ENCODE measurements around the gene MMP7.

The MMP7 gene

DNA sequence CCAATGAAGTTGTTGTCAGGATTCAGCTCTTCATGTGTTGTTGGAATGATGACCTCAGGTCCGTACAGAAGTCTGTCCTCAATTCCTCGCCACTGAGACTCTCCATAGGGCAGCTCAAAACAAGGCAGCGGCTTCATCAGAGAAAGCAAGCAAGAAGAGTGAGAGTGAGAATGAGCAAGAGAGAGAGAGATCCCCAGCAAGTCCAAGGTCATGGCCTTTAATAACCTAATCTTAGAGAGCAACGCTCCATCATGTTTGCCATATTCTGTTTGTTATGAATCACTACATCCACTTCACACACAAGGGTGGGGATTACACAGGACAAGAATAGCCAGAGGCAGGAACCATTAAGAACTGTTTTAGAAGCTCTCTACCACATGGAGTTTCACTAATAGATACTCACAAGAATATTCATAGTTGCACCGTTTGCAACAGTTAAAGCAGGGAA, 23.3 kb upstream of the MMP7 start:
- H3K4me3 ChIP-seq (ENCODE audit: low read depth, low read length) = no peak overlapping the region
- TF ChIP-seq, protein P1, sequence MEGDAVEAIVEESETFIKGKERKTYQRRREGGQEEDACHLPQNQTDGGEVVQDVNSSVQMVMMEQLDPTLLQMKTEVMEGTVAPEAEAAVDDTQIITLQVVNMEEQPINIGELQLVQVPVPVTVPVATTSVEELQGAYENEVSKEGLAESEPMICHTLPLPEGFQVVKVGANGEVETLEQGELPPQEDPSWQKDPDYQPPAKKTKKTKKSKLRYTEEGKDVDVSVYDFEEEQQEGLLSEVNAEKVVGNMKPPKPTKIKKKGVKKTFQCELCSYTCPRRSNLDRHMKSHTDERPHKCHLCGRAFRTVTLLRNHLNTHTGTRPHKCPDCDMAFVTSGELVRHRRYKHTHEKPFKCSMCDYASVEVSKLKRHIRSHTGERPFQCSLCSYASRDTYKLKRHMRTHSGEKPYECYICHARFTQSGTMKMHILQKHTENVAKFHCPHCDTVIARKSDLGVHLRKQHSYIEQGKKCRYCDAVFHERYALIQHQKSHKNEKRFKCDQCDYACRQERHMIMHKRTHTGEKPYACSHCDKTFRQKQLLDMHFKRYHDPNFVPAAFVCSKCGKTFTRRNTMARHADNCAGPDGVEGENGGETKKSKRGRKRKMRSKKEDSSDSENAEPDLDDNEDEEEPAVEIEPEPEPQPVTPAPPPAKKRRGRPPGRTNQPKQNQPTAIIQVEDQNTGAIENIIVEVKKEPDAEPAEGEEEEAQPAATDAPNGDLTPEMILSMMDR (IDR thresholded peaks at IDR 0.05; ENCODE audit: low read depth, low read length, missing control alignments) = no peak
- DNase-seq (ENCODE audit: low read depth) = no peak

DNA sequence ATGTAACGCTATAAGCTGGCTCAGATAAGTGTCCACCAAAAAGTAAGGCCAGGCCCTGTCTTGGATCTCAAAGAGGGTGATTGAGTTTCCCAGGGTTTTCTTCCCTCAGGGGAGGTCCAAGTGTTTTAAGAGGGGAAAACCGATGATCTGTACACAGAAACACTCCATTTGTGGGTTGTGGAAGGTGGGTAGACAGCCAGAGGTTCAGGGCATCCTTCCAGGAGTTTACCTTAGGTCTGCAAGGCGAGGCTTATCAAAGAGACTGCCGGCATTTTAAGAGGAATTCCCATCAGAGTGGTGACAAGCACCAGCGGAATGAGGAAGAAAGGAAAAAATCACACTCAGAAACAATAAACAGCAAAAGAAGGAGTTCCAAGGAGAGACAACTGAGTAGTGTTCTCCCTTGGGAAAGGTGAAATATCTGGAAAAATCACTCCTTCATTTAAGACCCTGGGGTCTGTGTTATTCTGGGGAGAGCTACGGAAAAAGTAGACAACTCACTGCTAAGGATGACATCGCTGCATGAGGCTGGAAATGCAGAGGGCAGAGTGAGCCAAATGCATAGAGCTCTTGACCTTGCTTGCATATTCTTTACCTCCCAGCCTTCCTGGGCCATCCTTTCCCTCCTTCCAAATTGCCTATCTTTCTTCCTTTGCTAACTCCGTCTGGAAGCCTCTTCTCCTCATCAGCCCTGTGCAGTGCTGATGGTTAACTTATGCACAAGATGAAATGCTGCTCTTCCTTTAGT, 22.1 kb upstream of the MMP7 start:
- no peak overlapping the region for H3K4me3 ChIP-seq (ENCODE audit: low read depth, low read length)
- no peak for DNase-seq (ENCODE audit: low read depth)
- TF ChIP-seq, protein P1 (IDR thresholded peaks at IDR 0.05; ENCODE audit: low read depth, low read length, missing control alignments) = no peak

DNA sequence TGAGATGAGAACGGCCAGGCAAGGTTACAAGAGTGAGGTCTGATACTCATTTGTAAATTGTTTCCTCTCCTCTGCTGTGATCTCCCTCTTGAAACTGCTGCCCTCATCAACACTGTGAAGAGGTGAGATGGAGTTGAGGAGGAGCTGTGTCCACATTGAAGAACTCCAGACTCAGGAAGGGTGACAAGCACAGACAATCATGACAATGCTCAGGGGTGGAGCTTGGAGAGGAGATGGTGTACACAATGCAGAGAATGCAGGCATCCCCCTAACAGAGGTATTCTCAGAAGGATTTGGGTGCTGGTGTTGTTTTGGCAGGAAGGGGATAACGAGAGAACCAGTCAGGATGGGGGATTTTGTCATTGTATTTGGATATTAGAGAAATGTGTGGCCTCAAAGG, 21.5 kb upstream of the MMP7 start:
- H3K4me3 ChIP-seq (ENCODE audit: low read depth, low read length) = no peak overlapping the region
- no peak for DNase-seq (ENCODE audit: low read depth)
- TF ChIP-seq, protein P1 (IDR thresholded peaks at IDR 0.05; ENCODE audit: low read depth, low read length, missing control alignments) = no peak

DNA sequence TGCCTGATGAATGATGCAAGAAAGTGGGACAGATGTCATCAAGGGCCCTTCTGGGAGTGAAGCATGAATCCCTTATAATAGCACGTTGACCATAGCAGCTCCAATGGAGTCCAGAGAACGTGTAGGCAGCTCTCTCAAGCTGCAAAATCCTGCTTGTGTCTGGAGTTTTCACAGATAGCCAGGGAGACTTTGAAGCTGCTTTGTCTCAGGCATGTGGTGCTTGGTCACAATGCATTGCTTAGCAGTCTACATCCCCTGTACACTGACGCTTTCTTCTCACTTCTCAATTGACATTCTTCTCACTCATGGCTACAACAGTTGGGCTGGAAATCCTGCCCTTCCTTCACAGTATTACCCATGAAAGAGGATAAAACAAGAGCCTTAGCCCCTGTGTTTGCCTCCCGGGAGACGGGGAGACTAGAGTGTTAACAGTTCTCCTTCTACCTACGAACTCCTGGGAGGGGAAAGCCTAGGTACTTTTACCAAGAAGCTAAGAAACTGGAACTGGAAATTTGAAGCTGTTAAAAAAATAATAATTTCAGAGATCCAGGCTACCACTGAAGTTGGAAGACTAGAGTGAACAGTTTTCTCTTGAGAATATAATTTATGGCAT, 20.7 kb upstream of the MMP7 start:
- no peak overlapping the region for H3K4me3 ChIP-seq (ENCODE audit: low read depth, low read length)
- no peak for DNase-seq (ENCODE audit: low read depth)
- TF ChIP-seq, protein P1 (IDR thresholded peaks at IDR 0.05; ENCODE audit: low read depth, low read length, missing control alignments) = no peak

DNA sequence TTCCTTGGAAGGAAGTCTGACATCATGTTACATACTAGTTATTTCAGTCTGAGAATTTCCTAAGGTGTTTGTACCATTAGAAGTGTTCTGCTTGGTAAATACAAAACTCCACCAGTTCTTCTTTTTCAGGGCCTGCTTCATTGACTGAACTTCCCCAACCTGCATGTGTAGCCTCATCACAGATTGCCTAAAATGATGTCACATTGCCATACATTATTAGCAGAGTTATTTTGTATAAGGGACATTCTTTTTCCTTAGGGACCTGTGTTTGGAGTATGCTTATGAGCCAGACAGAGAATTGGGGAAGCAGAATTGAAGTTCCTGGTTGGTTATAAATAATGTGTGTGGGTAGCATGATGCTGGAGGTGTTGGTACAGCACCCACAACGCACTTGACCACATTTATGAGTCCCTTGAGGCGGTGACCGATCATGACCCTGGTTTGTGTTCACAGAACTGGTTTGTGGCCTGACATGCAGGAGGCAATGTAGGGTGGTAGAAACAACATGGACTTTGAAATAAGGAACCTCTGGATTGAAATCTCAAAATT, 16.4 kb upstream of the MMP7 start:
- TF ChIP-seq, protein P1 (IDR thresholded peaks at IDR 0.05; ENCODE audit: low read depth, low read length, missing control alignments) = no peak
- DNase-seq (ENCODE audit: low read depth) = peak; percentile 61
- H3K4me3 ChIP-seq (ENCODE audit: low read depth, low read length) = no peak overlapping the region

DNA sequence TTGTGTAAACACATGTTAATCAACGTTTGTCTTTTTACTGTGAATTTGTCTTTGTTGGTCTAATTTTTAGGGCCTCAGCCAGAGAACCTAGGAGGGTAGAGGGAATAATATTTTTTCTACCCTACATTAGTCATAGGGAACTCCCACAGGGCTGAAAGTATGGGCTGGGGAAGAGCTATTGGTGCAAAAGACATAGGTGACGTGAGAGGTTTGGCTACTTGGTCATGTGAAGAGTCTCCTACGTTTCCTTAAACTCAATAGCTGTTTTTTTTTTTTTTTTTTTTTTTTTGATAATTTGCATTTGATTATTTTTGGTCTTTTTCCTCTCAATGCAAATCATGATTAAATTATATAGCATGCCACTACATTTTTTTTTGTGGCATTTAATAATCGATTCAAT, 15.9 kb upstream of the MMP7 start:
- DNase-seq (ENCODE audit: low read depth) = peak; percentile 52
- TF ChIP-seq, protein P1 (IDR thresholded peaks at IDR 0.05; ENCODE audit: low read depth, low read length, missing control alignments) = no peak
- H3K4me3 ChIP-seq (ENCODE audit: low read depth, low read length) = no peak overlapping the region

Measured in GM12864 (cell line).